HG03520 (cell line): Measurements from ENCODE around the gene PRKAG1.

Experiments used
- ATAC-seq: cut with Tn5 transposase; IDR thresholded peaks from one replicate; pipeline ENCODE4 v1.9.1; 2021; ENCODE audit warnings: mild to moderate bottlenecking, moderate library complexity; ENCODE audit not compliant: unreplicated experiment

Gene PRKAG1

GRCh38 chr12:49050507-49051372 is 32.2 kb upstream of the PRKAG1 start:
- ATAC-seq = no peak

GRCh38 chr12:49049566-49050224 is 31.1 kb upstream of the PRKAG1 start:
- no peak for ATAC-seq

DNA sequence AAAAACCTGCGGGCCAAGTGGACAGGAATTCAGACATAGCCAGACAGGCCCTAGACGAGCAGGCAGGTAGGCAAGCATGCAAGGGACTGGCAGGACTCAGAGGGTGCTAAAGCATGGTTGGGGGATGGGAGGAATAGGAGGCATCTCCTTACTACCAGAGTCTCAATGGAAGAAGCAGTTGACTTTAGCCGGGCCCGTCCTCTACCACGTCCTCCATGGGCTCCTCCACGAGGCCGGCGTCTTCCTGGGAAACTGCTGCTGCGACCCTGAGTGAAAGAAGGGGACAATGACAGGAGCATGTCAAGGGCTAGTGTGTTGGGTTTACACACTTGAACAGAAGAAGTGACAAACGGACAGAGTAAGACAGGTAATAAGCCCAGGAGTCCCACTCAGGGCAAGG is 30.4 kb upstream of the PRKAG1 start:
- ATAC-seq = no peak

DNA sequence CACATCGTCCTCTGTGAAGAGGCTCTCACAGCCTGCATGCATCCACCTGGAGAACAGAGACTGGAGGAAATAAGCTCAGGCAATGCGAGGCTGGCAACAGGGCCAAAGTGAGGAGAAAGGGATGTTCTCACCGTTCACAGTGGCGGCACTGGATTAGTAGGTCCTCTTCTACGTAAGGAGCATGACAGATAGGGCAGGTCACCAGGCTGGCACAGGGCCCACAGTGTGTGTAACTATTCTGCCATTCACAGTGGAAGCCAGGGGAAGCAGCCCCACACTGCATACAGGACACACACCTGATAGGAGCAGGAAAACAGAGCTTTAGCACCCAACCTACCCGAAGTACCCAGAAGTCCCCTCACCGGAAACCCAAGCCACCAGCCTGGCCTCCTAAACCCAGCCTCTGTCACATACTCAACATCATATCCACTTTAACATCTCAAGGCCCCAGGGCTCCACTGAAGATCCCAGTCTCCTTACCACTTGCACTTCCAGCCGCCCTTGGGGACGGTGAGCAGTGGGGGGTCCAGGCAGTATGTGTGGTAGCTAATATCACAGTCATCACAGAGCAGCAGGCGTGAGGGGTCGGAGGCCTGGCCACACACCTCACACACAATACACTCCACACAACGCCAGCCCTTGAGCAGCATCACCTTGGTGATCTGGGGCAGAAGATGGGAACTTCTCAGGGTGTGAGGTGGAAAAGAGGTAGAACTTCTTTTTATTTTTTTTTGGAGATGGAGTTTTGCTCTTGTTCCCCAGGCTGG is 27.7 kb upstream of the PRKAG1 start:
- ATAC-seq = no peak

DNA sequence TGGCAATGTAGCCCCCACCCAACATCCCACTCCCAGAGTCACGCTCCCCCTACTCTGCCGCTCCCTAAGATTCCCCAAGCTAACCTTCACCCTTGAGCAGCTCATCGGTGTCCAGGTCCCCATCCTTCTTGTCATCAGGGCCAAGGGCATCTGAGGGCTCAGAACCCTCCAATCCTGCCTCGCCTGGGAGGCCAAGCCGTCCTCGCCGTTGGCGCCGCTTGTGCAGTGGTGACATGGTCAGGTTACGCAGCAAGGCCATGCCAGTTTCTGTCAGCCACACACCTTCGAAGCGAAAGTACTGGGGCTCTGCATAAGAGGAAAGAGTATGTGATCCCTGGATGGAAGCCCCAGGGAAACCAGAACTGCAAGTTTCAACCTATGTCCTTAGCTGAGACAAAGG is 26.1 kb upstream of the PRKAG1 start:
- ATAC-seq = no peak

GRCh38 chr12:49043856-49044258 is 25.3 kb upstream of the PRKAG1 start:
- ATAC-seq = no peak

- no peak for ATAC-seq
Observed at GRCh38 chr12:49043241-49043640, 24.7 kb upstream of the PRKAG1 start.

- no peak for ATAC-seq
Observed at GRCh38 chr12:49041881-49042484, 23.4 kb upstream of the PRKAG1 start.

DNA sequence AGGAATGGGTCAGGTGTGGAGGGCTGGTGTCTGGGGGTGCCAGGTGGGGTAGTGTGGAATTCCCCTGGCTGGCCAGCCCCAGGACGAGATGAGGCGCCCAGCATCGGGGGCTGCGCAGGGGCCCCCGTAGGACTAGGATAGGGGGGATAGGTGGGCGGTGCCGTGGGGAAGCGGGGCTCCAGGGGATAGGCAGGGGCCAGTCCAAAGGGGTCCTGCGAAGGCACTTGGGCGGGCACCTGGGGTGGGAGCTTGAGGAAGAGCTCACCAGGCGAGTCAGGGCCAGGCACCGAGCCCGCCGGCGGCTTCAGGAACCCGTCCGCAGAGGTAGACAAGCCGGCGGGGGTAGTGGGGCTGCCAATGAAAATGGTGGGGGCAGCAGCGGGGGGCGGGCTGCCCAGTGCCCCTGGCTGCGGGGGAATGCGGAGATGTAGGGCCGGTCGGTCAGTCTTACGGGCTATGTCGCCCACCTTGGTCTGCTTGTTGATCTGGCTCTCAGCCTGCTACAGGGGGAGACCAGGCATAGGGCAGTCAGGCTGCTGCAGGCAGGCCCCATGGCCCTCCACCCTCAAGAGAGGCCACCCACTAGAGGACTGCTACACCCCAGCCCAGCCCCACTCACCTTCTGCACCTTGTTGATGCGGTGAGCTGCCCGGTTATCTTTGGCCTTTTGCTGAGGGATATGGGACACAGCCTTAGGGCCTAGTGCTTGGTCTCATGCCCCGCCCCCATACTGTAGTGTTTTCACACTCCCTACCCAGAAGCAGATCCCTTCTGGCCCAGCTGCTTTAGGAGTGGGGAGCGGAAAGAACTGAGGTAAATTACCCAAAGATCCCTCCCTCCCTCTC is 22.7 kb upstream of the PRKAG1 start:
- ATAC-seq = no peak

DNA sequence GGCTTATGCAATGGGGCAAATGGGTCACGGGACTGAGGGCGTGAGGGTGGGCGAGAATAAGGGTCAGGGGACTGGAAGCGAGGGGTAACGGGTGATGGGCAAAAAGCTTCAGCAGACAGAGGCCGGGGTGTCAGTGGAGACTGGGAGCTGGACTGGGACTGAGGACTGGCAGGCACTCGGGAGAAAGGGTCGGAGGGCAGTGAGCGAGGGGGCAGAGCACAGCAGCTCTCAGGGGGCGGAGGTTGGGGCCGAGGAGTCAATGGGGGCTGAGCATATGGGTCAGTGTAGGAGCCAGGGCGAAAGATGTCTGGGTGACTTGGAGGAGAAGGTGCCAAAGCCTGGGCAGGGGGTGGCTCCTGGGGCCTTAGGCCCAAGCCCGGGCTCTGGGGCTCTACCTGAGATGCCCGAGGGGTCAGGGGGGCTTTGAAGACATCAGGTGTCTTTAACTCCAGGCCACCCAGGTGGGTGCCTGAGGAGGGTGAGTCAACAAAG is 21.8 kb upstream of the PRKAG1 start:
- no peak for ATAC-seq

GRCh38 chr12:49039421-49040363 is 21.1 kb upstream of the PRKAG1 start:
- no peak for ATAC-seq

GRCh38 chr12:49038291-49038955 is 19.8 kb upstream of the PRKAG1 start:
- ATAC-seq = no peak

- no peak for ATAC-seq
Observed at GRCh38 chr12:49037947-49038237, 19.3 kb upstream of the PRKAG1 start.

- no peak for ATAC-seq
Observed at GRCh38 chr12:49037111-49037946, 18.8 kb upstream of the PRKAG1 start.

DNA sequence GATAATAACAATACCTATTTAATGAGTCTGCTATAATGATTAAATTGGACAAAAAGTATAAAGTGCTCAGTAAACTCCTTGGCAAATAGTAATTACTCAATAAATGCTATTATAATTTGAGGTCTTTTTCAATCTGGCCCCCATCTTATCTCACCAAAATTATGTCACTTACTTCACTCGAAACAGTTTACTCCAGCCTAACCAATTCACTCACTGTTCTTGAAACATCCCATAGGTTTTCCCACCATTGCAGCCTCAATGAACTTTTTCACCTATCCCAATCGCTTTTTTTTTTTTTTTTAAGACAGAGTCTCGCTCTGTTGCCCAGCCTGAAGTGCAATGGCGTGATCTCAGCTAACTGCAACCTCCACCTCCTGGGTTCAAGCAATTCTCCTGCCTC is 17.5 kb upstream of the PRKAG1 start:
- ATAC-seq = no peak

- no peak for ATAC-seq
Observed at GRCh38 chr12:49034286-49034622, 15.7 kb upstream of the PRKAG1 start.

DNA sequence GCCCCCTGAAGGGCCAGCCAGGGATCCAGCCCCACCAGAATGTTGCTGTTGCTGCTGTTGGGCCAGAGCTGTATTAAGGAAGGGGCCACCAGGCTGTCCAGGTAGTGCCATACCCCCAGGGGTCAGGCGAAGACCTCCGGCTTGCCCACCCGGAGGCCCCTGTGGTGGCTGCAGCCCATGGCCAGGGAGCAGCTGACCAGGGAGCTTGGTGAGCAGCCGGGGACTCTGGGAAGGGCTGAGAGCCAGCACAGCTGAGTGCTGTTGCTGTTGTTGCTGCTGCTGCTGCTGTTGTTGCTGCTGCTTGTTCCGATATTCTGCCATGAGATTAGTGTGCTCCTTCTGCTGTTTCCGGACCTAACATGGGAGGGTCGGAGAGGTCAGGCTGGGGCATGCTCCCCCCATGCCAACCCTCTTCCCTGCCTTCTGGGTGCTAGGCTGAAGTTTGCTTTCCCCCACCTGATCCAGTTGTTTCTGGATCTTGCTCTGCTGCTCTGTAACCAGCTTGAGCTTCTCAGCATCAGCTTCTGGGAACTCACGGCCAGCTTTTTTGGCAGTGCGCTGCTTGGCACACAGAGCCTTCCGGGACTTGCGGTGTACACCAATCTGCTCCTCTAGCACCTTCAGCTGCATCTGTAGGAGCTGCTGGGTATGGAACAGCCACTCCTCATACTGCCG is 15.2 kb upstream of the PRKAG1 start:
- no peak for ATAC-seq
